DMS114 treated with DMSO at 0.1 percent for 48 hours (cell line): ENCODE measurements around the gene NAALADL1.
"Not testable (repeated sequence)": the region's sequence is repeated elsewhere in the genome, so short reads cannot be mapped to it uniquely, and the experiment has no call there.

Experiments
- DNase-seq: peaks from one replicate; lab custom pipeline; 2025; ENCODE audit not compliant: unreplicated experiment; lab: John Stamatoyannopoulos, UW

Gene NAALADL1

GRCh38 chr11:65014726-65015227 is 43.6 kb downstream of the NAALADL1 start:
- DNase-seq, result no peak

DNA sequence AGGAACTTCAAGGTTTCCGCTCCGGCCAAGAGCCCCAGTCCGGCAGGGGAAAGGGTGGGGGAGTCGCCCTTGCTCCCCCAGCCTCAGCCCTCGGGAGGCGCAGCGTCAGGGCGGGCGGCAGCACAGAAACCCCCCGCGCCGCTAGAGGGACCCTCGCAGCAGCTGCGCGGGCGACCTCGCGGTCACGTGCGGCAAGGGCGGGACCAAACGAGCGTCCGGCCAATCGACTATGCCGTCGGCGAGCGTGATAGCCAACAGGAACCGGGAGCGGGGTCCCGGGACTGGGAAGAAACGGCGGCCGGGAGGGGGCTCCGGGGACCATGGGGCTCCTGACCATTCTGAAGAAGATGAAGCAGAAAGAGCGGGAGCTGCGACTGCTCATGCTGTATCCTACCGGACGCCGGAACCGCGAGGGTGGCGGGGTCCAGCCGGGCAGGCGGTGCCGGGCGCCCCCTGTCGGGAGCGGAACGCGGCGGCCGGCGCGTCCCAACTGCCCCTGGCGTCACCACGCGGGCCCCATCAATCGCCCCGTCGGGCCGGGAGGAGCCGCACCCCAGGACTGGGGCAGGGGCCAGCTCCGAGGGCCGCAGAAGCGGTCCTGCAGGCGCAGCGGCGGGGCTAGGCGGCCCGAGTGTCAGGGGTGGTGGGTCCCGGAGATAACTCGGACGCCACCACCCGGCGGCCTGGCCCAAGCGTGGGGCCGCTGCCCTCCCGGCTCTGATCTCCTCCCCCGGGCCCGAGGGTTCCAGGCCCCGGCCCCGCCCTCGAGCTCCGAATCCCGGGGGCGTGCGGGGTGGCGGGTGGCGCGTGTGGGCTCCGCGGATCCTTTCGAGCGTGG is 44.2 kb downstream of the NAALADL1 start, which contains the start of gene ARL2:
TSS of gene ARL2 (plus strand) at position 273 of the 838 bp plus-strand sequence. CDS start at position 321, 48 bp downstream.
- peak; percentile 80 for DNase-seq

DNA sequence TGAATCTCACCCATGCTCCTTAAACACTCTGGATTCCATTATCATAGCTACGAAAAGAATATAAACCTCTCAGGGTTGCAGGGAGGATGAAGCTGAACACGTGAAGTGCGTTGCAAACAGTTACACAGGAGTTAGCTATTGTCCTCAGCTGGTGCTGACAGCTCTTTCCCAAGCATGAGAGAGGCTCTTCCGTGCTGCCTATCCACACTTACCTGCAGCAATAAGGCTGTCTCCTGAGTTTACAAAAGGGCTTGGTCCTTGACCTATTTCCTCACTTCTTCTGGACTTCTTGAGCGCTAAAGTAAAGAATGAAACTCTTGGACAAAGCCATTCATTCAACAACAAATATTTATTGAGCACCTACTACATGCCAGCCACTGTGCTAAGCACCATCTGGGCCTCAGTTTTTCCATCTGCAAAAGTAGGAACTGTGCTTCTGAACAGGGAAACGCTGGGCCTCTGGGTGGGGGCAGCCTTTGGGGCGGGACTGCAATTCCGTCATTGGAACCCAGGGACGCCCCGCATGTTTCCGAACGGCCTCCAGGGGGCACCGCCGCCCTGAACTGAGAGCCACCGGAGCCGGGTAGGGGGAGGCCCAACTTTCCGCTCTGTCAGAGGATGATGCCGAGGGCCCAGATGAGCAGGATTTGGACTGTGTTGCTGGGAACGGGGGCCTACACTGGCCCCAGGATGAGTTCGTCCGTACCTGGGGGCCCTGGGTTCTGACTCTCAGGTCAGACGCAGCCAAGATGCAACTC is 45.0 kb downstream of the NAALADL1 start:
- peak; percentile 72 for DNase-seq

DNA sequence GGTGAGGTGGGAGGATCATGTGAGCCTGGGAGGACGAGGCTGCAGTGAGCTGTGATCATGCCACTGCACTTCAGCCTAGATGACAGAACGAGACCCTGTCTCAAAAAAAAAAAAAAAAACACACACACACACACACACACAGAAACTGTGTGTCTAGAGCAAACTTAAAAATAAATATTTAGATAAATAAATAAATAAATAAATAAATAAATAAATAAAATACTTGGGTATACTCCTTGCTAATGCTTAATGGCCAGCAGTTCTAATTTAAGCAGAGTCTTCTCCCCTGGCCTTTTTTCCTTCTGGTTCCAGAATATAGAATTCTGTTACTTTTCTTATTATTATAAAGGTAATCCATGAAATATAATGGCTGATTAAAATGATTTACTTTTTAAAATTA is 49.5 kb downstream of the NAALADL1 start:
- no peak for DNase-seq

- DNase-seq, result no peak
Measured at GRCh38 chr11:65008016-65008415, 50.3 kb downstream of the NAALADL1 start.

DNA sequence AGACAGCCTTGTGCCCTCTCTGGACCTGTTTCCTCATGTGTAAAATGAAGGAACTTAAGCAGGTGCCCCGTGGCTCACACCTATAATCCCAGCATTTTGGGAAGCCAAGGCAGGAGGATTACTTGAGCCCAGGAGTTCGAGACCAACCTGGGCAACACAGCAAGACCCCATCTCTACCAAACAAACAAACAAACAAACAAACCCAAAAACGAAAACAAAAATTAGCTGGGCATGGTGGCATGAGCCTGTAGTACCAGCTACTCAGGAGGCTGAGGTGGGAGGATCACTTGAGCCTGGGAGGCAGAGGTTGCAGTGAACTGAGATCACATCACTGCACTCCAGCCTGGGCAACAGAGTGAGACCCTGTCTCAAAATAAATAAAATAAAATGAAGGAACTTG is 54.4 kb downstream of the NAALADL1 start:
- not testable (repeated sequence) for DNase-seq

DNA sequence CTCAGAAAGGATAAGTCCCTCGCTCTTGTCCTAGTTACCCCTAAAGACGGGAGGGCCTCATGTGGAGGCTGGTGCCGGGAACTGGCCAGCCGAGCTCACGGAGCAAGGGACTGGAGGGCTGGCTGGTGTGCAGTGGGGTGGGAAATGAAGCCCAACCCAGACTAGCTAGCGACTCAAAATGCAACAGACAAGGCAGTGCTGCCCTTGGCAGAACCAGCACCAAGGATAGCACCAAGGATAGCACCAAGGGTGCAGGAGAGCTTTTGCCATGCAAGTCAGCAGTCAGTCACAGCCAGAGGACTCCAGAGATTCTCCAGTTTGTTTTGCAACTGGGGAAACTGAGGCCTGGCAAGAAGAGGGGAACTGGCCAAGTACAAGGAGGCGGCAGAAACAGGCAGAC is 55.1 kb downstream of the NAALADL1 start:
- no peak for DNase-seq

- DNase-seq, result no peak
Measured at GRCh38 chr11:65002706-65003105, 55.6 kb downstream of the NAALADL1 start.

GRCh38 chr11:64999478-64999877 is 58.9 kb downstream of the NAALADL1 start:
- no peak for DNase-seq

GRCh38 chr11:64998690-64999431 is 59.5 kb downstream of the NAALADL1 start:
- DNase-seq, result no peak

DNA sequence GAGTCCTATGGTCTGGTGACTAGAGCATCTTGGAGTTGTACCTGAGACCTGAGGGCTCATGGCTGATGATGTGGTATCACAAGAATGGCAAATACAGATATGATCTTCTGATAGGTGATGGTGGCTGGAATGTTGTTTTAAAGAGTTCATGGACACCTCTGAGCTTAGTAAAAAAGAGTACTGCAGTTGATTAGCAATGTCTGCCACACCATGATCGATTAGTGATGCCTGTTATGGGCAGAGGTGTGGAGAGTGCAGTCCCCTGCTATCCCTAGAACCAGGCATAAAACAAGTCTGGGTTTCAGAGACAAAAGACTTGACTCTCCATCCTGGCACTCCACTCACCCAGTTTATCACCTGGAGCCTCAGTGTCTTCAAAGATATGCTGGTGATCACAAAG is 60.2 kb downstream of the NAALADL1 start:
- DNase-seq, result no peak

- DNase-seq, result peak; percentile 84
Measured at GRCh38 chr11:64996710-64997380, 61.5 kb downstream of the NAALADL1 start, which contains the start of gene BATF2. Gene BATF2, minus strand, starts transcription at chr11:64996971. Its CDS starts 57 bp downstream, at chr11:64996914.

GRCh38 chr11:64996327-64996709 is 62.0 kb downstream of the NAALADL1 start:
- DNase-seq, result no peak
